Endothelial cell of umbilical vein (primary cell): ENCODE measurements around the gene RMND1. TPM values are rescaled to one million over a fixed set of nuclear protein-coding genes. Genes with fewer than 3 reads are reported as not detected.

ENCODE experiments used
- BruUV-seq: library from RNA; stranded (reverse); fragments of 400-500 nt; replicated peaks from 2 replicates; lab custom pipeline; 2021; lab: Mats Ljungman, UMichigan
- CTCF ChIA-PET: fragments of 300-600, 350-600 bp; sonication (Branson Sonifier 250); formaldehyde crosslinking; loops from one replicate; lab custom pipeline; 2021; ENCODE audit warnings: antibody characterized with exemption, inconsistent platforms; lab: Charles Lee
- POLR2A ChIA-PET: fragments of 300-600, 350-600 bp; sonication (Branson Sonifier 250); formaldehyde crosslinking; loops from one replicate; lab custom pipeline; 2021; ENCODE audit warnings: antibody characterized with exemption, inconsistent platforms; lab: Charles Lee
- DNase-seq: peaks from one replicate; pipeline ENCODE4 v3.0.0-alpha.2; 2011; ENCODE audit warnings: low read depth, low spot score
- FAIRE-seq: peaks from 2 replicates; lab custom pipeline; 2011; peaks lifted over from hg19 to GRCh38; lab: Jason Lieb, UNC
- H2AFZ ChIP-seq: 2 replicates; pipeline ENCODE4 v1.6.0; 2012; ENCODE audit warnings: low read depth, low read length, control low read depth, inconsistent platforms
- H3K27ac ChIP-seq: 2 replicates; pipeline ENCODE4 v1.5.1; 2011; ENCODE audit warnings: low read depth, mild to moderate bottlenecking, control low read depth, low read length, moderate library complexity; ENCODE audit not compliant: insufficient read depth
- H3K27me3 ChIP-seq, 2 experiments: 2 replicates each; pipeline versions ENCODE4 v1.6.0 to v1.6.1; 2011; ENCODE audit warnings: low read length in 2 of 2, mixed read lengths in 1 of 2; ENCODE audit not compliant: control insufficient read depth in 2 of 2, insufficient read depth in 2 of 2
- H3K36me3 ChIP-seq, 2 experiments: 2 replicates in 1 of 2; 3 replicates in 1 of 2; pipeline ENCODE4 v1.5.1; 2011; ENCODE audit warnings: low read length in 2 of 2, mild to moderate bottlenecking in 1 of 2, moderate library complexity in 1 of 2; ENCODE audit not compliant: control insufficient read depth in 2 of 2, insufficient read depth in 2 of 2; ENCODE audit errors: extremely low read depth in 1 of 2
- H3K4me1 ChIP-seq: 3 replicates; pipeline ENCODE4 v1.5.1; 2011; ENCODE audit warnings: mild to moderate bottlenecking, low read length; ENCODE audit not compliant: control insufficient read depth, insufficient read depth; ENCODE audit errors: extremely low read depth
- H3K4me2 ChIP-seq: 2 replicates; pipeline ENCODE4 v1.6.1; 2011; ENCODE audit warnings: low read length, control low read depth, mixed read lengths; ENCODE audit not compliant: insufficient read depth
- H3K4me3 ChIP-seq, 3 experiments: fragments of 200-600 bp in 1 of 3; sonication (generic), shearing (Covaris generic) in 1 of 3; replicated peaks in 1 of 3; 2 replicates each; pipeline ENCODE4 v1.5.1; 2011 to 2016; ENCODE audit warnings: control low read depth in 3 of 3, low read length in 3 of 3, mild to moderate bottlenecking in 2 of 3, inconsistent platforms in 1 of 3, low read depth in 1 of 3, moderate library complexity in 1 of 3; ENCODE audit not compliant: insufficient read depth in 1 of 3
- H3K79me2 ChIP-seq: 2 replicates; pipeline ENCODE4 v1.6.0; 2012; ENCODE audit warnings: low read length, inconsistent platforms; ENCODE audit not compliant: control insufficient read depth, insufficient read depth
- H3K9ac ChIP-seq: replicated peaks from 2 replicates; pipeline ENCODE3; 2011; ENCODE audit warnings: low read length, control low read depth; ENCODE audit not compliant: insufficient read depth; ENCODE audit errors: extremely low read depth
- H3K9me1 ChIP-seq: replicated peaks from 3 replicates; pipeline ENCODE4 v1.6.0; 2011; ENCODE audit warnings: mild to moderate bottlenecking, low read length; ENCODE audit not compliant: control insufficient read depth, insufficient read depth; ENCODE audit errors: extremely low read depth
- H3K9me3 ChIP-seq: replicated peaks from 2 replicates; pipeline ENCODE4 v1.5.1; 2012; ENCODE audit warnings: low read length, inconsistent platforms; ENCODE audit not compliant: control insufficient read depth, insufficient read depth
- H4K20me1 ChIP-seq: replicated peaks from 2 replicates; pipeline ENCODE3; 2011; ENCODE audit warnings: mild to moderate bottlenecking, low read length; ENCODE audit not compliant: control insufficient read depth, insufficient read depth; ENCODE audit errors: extremely low read depth
- CTCF ChIP-seq, 2 donors: IDR thresholded peaks; 1 replicate in 1 of 2; 2 replicates in 1 of 2; pipeline ENCODE4 v1.5.1; 2011; ENCODE audit warnings: low read length in 2 of 2, mild to moderate bottlenecking in 2 of 2, moderate library complexity in 2 of 2, control low read depth in 1 of 2, inconsistent platforms in 1 of 2, low read depth in 1 of 2; ENCODE audit not compliant: insufficient read depth in 1 of 2; ENCODE audit errors: extremely low read depth in 1 of 2
- EZH2 ChIP-seq: IDR thresholded peaks from 2 replicates; pipeline ENCODE4 v1.6.1; 2012; ENCODE audit warnings: borderline replicate concordance, low read depth, mild to moderate bottlenecking, moderate library complexity, low read length, inconsistent platforms; ENCODE audit not compliant: severe bottlenecking
- FOS ChIP-seq: IDR thresholded peaks from 2 replicates; pipeline ENCODE4 v1.6.1; 2011; ENCODE audit warnings: mild to moderate bottlenecking, low read length, moderate library complexity, borderline replicate concordance; ENCODE audit not compliant: insufficient read depth
- GATA2 ChIP-seq: IDR thresholded peaks from 2 replicates; pipeline ENCODE4 v1.7.0; 2011; ENCODE audit warnings: low read depth, mild to moderate bottlenecking, moderate library complexity, mixed read lengths, low read length; ENCODE audit not compliant: insufficient read length, insufficient read depth
- JUN ChIP-seq: IDR thresholded peaks from 2 replicates; pipeline ENCODE4 v1.6.1; 2011; ENCODE audit warnings: borderline replicate concordance, low read depth; ENCODE audit not compliant: insufficient read length, insufficient read depth
- MAX ChIP-seq: IDR thresholded peaks from 2 replicates; pipeline ENCODE4 v1.6.1; 2011; ENCODE audit not compliant: insufficient read depth, insufficient read length
- MYC ChIP-seq: IDR thresholded peaks from one replicate; pipeline ENCODE4 v1.6.1; 2011; ENCODE audit warnings: mild to moderate bottlenecking, low read depth, low read length
- POLR2A ChIP-seq: IDR thresholded peaks from 2 replicates; pipeline ENCODE4 v1.6.1; 2012; ENCODE audit warnings: low read depth, mild to moderate bottlenecking, control low read depth, low read length
- POLR2AphosphoS5 ChIP-seq: IDR thresholded peaks from 2 replicates; pipeline ENCODE4 v1.6.1; 2012; ENCODE audit warnings: low read depth, mild to moderate bottlenecking, control low read depth, low read length, moderate library complexity; ENCODE audit not compliant: insufficient read depth
- dilution Hi-C: fragments of 300-500 bp; cut with MboI; formaldehyde crosslinking; loops from one replicate; pipeline ENCODE4 v1.15.0; 2019; ENCODE audit warnings: low sequenced_read_pairs; ENCODE audit not compliant: extremely low pct_ligation_motif_present
- intact Hi-C: fragments of 100-400 bp; cut with micrococcal nuclease; formaldehyde crosslinking; loops from one replicate; pipeline ENCODE4 v1.10.0; 2022
- polyA plus RNA-seq, 4 experiments: library from polyadenylated mRNA; depleted of rRNA in 3 of 4; stranded (reverse) in 3 of 4; unstranded in 1 of 4; fragments of >200 nt; gene quantifications; 2 replicates each; pipeline versions ENCODE4 v1.2.1 to v1.2.3, GENCODE V29; 2011 to 2012; ENCODE audit warnings: missing spikeins in 1 of 4
- total RNA-seq: library from RNA; stranded (reverse); gene quantifications from 2 replicates; pipeline ENCODE4 v1.2.3, GENCODE V29; 2021

The RMND1 gene
- total and polyA plus RNA-seq, 2 donors (not counting 3 experiments of a cell fraction or from before 2014, with no cell fraction given): 6.3 to 21.4 TPM

GRCh38 chr6:151375833-151376232, 76.1 kb downstream of the RMND1 start:
- FAIRE-seq: no peak
- H3K4me1 ChIP-seq: peaks cover 25% of the 10 kb centered on the region
- dilution Hi-C loops (no loop called here), intact Hi-C loops (loop anchor here (2.0 kb wide), 1 partner anchor 19 kb away; no protein-coding TSS in a partner anchor)
- no peak overlapping the region for H3K4me3 ChIP-seq
- no peaks in the 10 kb centered on the region for H4K20me1 ChIP-seq
- no peaks in the 10 kb centered on the region for H3K27me3 ChIP-seq
- no peak for DNase-seq
- H3K36me3 ChIP-seq: peaks cover 3 to 5% of the 10 kb centered on the region in 2 experiments
- POLR2A ChIA-PET: interaction anchor here (2.4 kb wide), 1 partner anchor 14 kb away, joined by 14 read pairs; no protein-coding TSS in a partner anchor
- no peaks in the 10 kb centered on the region for H3K9me1 ChIP-seq
- no peak overlapping the region for H2AFZ ChIP-seq
- TF ChIP-seq MAX (no peak), POLR2A (no peak), MYC (no peak), POLR2AphosphoS5 (no peak), FOS (no peak), JUN (no peak), CTCF (IDR thresholded peaks at IDR 0.05; ENCODE audit: extremely low read depth in 1 of 2, insufficient read depth in 1 of 2, low read depth in 1 of 2, low read length in 2 of 2) (no peak), EZH2 (no peak), GATA2 (no peak)
- peak overlapping the region; percentile 78 for H3K27ac ChIP-seq
- no peak overlapping the region for H3K9ac ChIP-seq
- CTCF ChIA-PET: interaction anchor here (1.7 to 2.1 kb wide), 2 partner anchors 14 to 19 kb away, joined by 7 read pairs; no protein-coding TSS in a partner anchor
- no peaks in the 10 kb centered on the region for H3K9me3 ChIP-seq
- no peak overlapping the region for H3K4me2 ChIP-seq
- H3K79me2 ChIP-seq: peaks cover 43% of the 10 kb centered on the region
- BruUV-seq: no TSS peak
